Nephron progenitor cell (in vitro differentiated cells): ENCODE measurements around the gene SLC23A3.
A peak's percentile ranks its signal among the peaks of the same experiment; 100 is the strongest.

ENCODE experiments used
- DNase-seq: peaks from one replicate; pipeline ENCODE4 v3.0.0; 2021
- H3K27ac Mint-ChIP-seq: 2 replicates; pipeline ENCODE4 v1.8.0; 2021; ENCODE audit warnings: mild to moderate bottlenecking, moderate library complexity, mixed read lengths
- H3K27me3 Mint-ChIP-seq: 2 replicates; pipeline ENCODE4 v1.8.0; 2021; ENCODE audit warnings: mild to moderate bottlenecking, low read depth, mixed read lengths; ENCODE audit not compliant: poor library complexity
- H3K36me3 Mint-ChIP-seq: 2 replicates; pipeline ENCODE4 v1.8.0; 2021; ENCODE audit warnings: low read depth, mixed read lengths
- H3K4me1 Mint-ChIP-seq: 2 replicates; pipeline ENCODE4 v1.8.0; 2021; ENCODE audit warnings: mixed read lengths
- H3K4me3 Mint-ChIP-seq: 2 replicates; pipeline ENCODE4 v1.8.0; 2021; ENCODE audit warnings: mild to moderate bottlenecking, moderate library complexity, mixed read lengths
- H3K9me3 Mint-ChIP-seq: 2 replicates; pipeline ENCODE4 v1.8.0; 2021; ENCODE audit warnings: mild to moderate bottlenecking, moderate library complexity, mixed read lengths
- TF ChIP-seq, protein P1 (sequence below): fragments of 200-600 bp; sonication (generic); IDR thresholded peaks from 2 replicates; pipeline ENCODE4 v1.5.0; 2021; ENCODE audit warnings: antibody characterized with exemption

Gene SLC23A3

DNA sequence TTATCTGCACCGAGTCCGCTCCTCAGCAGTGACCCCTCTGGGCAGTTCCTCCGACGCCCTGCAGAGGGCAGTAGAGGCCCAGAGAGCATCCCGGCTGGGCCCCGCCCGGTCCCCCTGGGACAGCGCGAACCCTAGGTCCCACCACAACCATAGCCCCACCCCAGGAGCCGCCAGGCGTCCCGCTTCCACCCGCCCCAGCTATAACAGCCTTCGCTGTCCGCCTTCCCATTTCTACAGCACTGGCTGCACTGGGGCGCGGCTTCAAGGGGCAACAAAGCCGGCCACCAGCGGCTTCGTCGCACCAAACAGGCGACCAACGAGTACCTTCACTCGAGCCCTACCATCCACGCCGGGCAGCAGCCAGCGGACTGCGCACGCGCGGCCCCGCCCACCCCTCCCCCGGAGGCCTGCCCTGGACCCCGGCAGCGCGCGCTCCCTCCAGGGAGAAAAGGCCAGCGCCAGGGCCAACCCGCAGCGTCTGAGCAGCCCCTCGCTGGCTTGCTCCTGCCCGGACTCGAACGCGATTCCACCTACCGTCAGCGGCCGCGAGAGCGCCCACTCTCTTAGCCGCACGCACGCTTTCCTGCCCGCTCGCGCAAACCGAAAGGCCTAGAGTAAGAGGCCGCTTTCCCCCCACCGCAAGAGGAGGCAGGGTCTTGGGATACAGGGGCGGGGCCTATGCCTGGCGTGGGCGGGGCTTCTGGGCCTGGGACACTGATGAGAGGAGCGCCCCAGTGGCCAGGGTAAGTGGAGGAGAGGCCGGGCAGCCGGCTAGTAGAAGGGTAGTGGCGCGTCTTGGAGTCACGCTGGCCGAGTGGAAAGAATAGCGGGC, 9.4 kb downstream of the SLC23A3 start, which contains the start of gene NHEJ1:
Gene NHEJ1, minus strand, starts transcription at position 630 of the 832 bp plus-strand sequence. CDS start 2,453 bp downstream, outside the sequence.
- H3K4me1 Mint-ChIP-seq = peaks cover 15% of the 10 kb centered on the region
- TF ChIP-seq, protein P1, sequence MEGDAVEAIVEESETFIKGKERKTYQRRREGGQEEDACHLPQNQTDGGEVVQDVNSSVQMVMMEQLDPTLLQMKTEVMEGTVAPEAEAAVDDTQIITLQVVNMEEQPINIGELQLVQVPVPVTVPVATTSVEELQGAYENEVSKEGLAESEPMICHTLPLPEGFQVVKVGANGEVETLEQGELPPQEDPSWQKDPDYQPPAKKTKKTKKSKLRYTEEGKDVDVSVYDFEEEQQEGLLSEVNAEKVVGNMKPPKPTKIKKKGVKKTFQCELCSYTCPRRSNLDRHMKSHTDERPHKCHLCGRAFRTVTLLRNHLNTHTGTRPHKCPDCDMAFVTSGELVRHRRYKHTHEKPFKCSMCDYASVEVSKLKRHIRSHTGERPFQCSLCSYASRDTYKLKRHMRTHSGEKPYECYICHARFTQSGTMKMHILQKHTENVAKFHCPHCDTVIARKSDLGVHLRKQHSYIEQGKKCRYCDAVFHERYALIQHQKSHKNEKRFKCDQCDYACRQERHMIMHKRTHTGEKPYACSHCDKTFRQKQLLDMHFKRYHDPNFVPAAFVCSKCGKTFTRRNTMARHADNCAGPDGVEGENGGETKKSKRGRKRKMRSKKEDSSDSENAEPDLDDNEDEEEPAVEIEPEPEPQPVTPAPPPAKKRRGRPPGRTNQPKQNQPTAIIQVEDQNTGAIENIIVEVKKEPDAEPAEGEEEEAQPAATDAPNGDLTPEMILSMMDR = peak; percentile 99
- peaks cover 39% of the 10 kb centered on the region for H3K27me3 Mint-ChIP-seq
- H3K36me3 Mint-ChIP-seq = peaks cover 10% of the 10 kb centered on the region
- H3K9me3 Mint-ChIP-seq = no peaks in the 10 kb centered on the region
- H3K27ac Mint-ChIP-seq = peak within 1 kb of the TSS; percentile 98
- peak within 1 kb of the TSS; percentile 89 for H3K4me3 Mint-ChIP-seq
- peak; percentile 97 for DNase-seq

DNA sequence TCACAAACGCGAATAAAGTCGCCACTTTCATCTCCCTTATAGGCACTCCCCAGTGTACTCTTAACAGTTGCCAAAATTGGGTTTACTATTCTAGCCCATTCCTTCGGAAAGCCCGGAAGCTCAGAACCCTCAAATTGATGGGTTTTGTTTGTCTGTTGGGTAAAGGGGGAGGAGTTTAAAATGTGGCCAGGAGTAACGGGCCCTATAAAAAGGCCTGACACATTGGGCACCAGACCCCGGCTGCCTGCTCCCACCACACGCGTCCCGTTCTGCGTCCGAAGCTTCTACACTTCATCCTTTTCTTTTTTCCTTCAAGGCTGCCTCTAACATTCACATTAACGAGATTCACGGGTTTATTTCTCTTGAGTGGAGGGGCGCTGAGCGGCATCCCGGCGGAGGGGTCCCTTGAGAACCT, 10.1 kb downstream of the SLC23A3 start:
- H3K36me3 Mint-ChIP-seq = peaks cover 10% of the 10 kb centered on the region
- TF ChIP-seq, protein P1 = no peak
- H3K4me3 Mint-ChIP-seq = peak overlapping the region; percentile 89
- no peaks in the 10 kb centered on the region for H3K9me3 Mint-ChIP-seq
- DNase-seq = no peak
- peaks cover 15% of the 10 kb centered on the region for H3K4me1 Mint-ChIP-seq
- H3K27ac Mint-ChIP-seq = peak overlapping the region; percentile 84
- H3K27me3 Mint-ChIP-seq = peaks cover 37% of the 10 kb centered on the region

DNA sequence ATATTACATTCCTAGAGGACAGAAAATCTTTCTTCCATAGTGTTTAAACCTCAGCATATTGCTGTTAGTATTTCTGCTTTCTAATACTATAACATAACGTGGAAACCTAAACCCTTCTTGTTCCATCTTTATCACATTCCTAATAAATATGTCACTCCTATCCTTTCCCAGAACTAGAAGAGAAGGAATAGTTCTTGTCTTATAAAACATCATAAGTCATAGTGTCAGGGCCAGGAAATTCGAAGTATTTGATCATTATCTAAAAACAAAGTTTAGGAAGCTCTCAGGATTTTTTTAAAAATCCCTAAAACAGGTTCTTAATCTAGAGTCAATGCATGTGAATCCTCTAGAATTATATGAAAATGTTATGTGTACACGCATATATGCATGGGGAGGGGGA, 11.2 kb downstream of the SLC23A3 start:
- TF ChIP-seq, protein P1 = no peak
- peaks cover 10% of the 10 kb centered on the region for H3K36me3 Mint-ChIP-seq
- peaks cover 15% of the 10 kb centered on the region for H3K4me1 Mint-ChIP-seq
- no peak for DNase-seq
- no peaks in the 10 kb centered on the region for H3K9me3 Mint-ChIP-seq
- H3K27ac Mint-ChIP-seq = no peak overlapping the region
- no peak overlapping the region for H3K4me3 Mint-ChIP-seq
- peaks cover 27% of the 10 kb centered on the region for H3K27me3 Mint-ChIP-seq

DNA sequence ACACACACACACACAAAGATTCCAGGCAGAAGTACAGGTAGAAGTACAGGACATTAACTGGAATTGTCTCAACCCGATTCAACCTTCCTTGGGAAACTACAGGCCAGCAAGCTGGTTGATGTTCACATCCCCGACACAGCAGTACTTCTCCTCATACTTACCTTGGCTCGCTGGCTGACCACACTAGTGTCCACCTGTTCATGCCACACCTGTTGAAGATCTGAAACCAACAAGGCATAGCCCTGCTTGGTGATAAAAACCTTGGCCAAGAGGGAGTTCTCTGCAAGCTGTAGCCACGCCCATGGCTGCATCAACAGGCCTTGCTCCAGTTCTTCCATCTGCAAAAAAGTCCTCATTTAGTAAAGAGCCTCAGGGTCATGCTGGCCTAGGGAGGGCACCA, 11.8 kb downstream of the SLC23A3 start:
- no peak for DNase-seq
- Mint-ChIP-seq H3K4me3 (no peak overlapping the region), H3K36me3 (peaks cover 10% of the 10 kb centered on the region), H3K9me3 (no peaks in the 10 kb centered on the region), H3K27ac (no peak overlapping the region), H3K4me1 (peaks cover 15% of the 10 kb centered on the region), H3K27me3 (peaks cover 22% of the 10 kb centered on the region)
- TF ChIP-seq, protein P1 = no peak

DNA sequence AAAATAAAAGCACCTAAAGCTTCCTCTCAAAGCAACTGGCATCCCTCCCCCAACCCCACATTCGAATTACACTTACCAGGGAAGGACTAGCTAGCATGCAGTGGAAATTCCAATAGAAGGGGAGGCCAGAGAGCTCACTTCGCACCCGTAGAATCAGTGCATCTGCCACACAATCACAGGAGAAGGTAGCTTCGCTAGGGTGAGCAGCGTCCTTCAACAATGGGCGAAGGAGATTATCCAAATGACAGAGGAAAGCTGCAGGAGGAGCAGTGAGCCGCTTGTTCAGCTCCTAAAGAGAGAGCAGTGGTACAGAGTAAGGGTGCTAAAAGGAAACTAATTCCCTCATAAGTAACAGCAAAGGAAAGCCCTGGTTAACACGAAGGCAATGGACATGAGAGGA, 12.4 kb downstream of the SLC23A3 start:
- TF ChIP-seq, protein P1 = no peak
- Mint-ChIP-seq H3K27me3 (peaks cover 15% of the 10 kb centered on the region), H3K4me1 (peaks cover 15% of the 10 kb centered on the region), H3K9me3 (no peaks in the 10 kb centered on the region), H3K36me3 (peaks cover 10% of the 10 kb centered on the region), H3K27ac (no peak overlapping the region), H3K4me3 (no peak overlapping the region)
- no peak for DNase-seq
